Uterus (tissue), 2 donors: Measurements from ENCODE around the gene RNF125.

ENCODE experiments used
- POLR2A ChIP-seq, 2 donors: fragments of 450-650 bp; IDR thresholded peaks; one replicate each; pipeline ENCODE4 v1.6.1; 2016; ENCODE audit warnings: antibody characterized with exemption in 2 of 2, mild to moderate bottlenecking in 1 of 2, moderate library complexity in 1 of 2
- TF ChIP-seq, protein P1 (sequence below), 4 experiments: fragments of 200-600 bp in 2 of 4; fragments of 450-650 bp in 2 of 4; sonication (generic) in 2 of 4; IDR thresholded peaks; one replicate each; pipeline ENCODE4 v1.5.1; 2016 to 2019; ENCODE audit warnings: antibody characterized with exemption in 4 of 4, mild to moderate bottlenecking in 2 of 4, moderate library complexity in 1 of 4

DNA sequence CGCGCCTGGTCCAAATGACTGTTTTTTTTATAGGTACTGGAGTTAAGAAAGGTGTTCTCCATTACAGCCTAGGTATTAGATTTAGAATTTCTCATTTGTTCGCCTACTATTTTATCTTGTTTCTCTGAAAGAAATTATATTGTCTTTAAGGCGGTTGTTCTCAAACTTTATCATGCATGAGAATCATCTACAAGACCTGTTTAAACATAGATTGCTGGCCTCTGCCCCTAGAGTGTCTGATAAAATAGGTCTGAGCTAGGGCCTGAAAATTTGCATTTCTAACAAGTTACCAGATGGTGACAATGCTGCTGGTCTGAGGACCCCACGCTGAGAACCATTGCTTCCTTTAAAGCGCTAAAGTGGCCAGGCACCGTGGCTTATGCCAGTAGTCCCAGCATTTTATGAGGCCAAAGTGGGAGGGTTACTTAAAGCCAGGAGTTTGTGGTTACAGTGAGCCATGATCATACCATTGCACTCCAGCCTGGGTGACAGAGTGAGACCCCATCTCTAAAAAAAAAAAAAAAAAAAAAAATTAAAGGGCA is 39.1 kb downstream of the RNF125 start:
- TF ChIP-seq, protein P1, sequence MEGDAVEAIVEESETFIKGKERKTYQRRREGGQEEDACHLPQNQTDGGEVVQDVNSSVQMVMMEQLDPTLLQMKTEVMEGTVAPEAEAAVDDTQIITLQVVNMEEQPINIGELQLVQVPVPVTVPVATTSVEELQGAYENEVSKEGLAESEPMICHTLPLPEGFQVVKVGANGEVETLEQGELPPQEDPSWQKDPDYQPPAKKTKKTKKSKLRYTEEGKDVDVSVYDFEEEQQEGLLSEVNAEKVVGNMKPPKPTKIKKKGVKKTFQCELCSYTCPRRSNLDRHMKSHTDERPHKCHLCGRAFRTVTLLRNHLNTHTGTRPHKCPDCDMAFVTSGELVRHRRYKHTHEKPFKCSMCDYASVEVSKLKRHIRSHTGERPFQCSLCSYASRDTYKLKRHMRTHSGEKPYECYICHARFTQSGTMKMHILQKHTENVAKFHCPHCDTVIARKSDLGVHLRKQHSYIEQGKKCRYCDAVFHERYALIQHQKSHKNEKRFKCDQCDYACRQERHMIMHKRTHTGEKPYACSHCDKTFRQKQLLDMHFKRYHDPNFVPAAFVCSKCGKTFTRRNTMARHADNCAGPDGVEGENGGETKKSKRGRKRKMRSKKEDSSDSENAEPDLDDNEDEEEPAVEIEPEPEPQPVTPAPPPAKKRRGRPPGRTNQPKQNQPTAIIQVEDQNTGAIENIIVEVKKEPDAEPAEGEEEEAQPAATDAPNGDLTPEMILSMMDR (IDR thresholded peaks at IDR 0.05) = no peak
- no peak for TF ChIP-seq POLR2A (IDR thresholded peaks at IDR 0.05)
